Ovary (tissue), 10 donors: ENCODE data around the gene BIK. TPM values are rescaled to one million over a fixed set of nuclear protein-coding genes. Genes with fewer than 3 reads are reported as not detected.

ENCODE experiments used
- DNase-seq, 5 donors: peaks; one replicate each; pipeline ENCODE4 v3.0.0-alpha.2; 2019 to 2020
- H3K27ac ChIP-seq, 2 donors: fragments of 200-600 bp; one replicate each; pipeline versions ENCODE4 v1.5.1 to v1.8.0; 2019 to 2022
- H3K27me3 ChIP-seq: fragments of 200-600 bp; one replicate; pipeline ENCODE4 v1.8.0; 2022
- H3K36me3 ChIP-seq: fragments of 200-600 bp; sonication (generic); one replicate; pipeline ENCODE4 v1.5.1; 2019
- H3K4me1 ChIP-seq: one replicate; pipeline ENCODE4 v1.8.1; 2013; ENCODE audit warnings: mild to moderate bottlenecking, moderate library complexity; ENCODE audit not compliant: insufficient read depth
- H3K4me3 ChIP-seq: fragments of 200-600 bp; sonication (generic); one replicate; pipeline ENCODE4 v1.5.1; 2017
- H3K9me3 ChIP-seq, 2 donors: fragments of 200-600 bp in 1 of 2; sonication (generic) in 1 of 2; one replicate each; pipeline versions ENCODE4 v1.5.1 to v1.8.1; 2013 to 2019; ENCODE audit warnings: mild to moderate bottlenecking in 1 of 2, moderate library complexity in 1 of 2
- CTCF ChIP-seq, 3 donors: fragments of 450-650 bp in 2 of 3; fragments of 200-600 bp in 1 of 3; IDR thresholded peaks; one replicate each; pipeline versions ENCODE4 v1.5.1 to v1.8.0; 2016 to 2022; ENCODE audit warnings: antibody characterized with exemption in 3 of 3, mild to moderate bottlenecking in 1 of 3
- EP300 ChIP-seq: sonication (generic); formaldehyde crosslinking; IDR thresholded peaks from one replicate; pipeline ENCODE4 v1.6.1; 2017; ENCODE audit warnings: antibody characterized with exemption
- POLR2A ChIP-seq: fragments of 450-650 bp; IDR thresholded peaks from one replicate; pipeline ENCODE4 v1.6.1; 2017; ENCODE audit warnings: antibody characterized with exemption, mild to moderate bottlenecking, moderate library complexity
- WGBS, 3 donors: extraction: QIAGEN DNeasy Blood & Tissue Kit in 1 of 3; methylation state at CpG; one replicate each; pipeline versions ENCODE4 v1.1.5 to v1.1.7; 2013 to 2017; 5-methylcytosine and 5-hydroxymethylcytosine counted together
- intact Hi-C, 4 donors: fragments of 100-400 bp; cut with DNase I; formaldehyde crosslinking; loops; one replicate each; pipeline versions ENCODE4 v1.11.0 to v1.15.1; 2022 to 2023
- long read RNA-seq, 3 donors: library from polyadenylated mRNA in 2 of 3; unstranded in 2 of 3; transcript quantifications; one replicate each; pipeline ENCODE4 v2.0.0 and lab custom pipeline, GENCODE V29; 2021 to 2026
- polyA plus RNA-seq, 2 donors: library from polyadenylated mRNA; stranded (reverse); fragments of 200-250 nt in 1 of 2; fragments of 350-450 nt in 1 of 2; fragmentation: Illumina TruSeq in 1 of 2; extraction: RNeasy Lipid Tissue Mini Kit (QIAGEN cat#74804) in 1 of 2; gene quantifications; one replicate each; pipeline ENCODE4 v1.2.3, GENCODE V29; 2013 to 2014
- total RNA-seq, 7 donors: library from RNA; depleted of rRNA in 2 of 7; stranded (reverse); fragments of >200 nt in 2 of 7; fragmentation: NEBNext Ultra II Directional in 3 of 7; extraction: Animal tissue kit (Norgen Biotek cat#: 25700) in 3 of 7; gene quantifications; one replicate each; pipeline versions ENCODE4 v1.1.0 to v1.2.4, GENCODE V29; 2016 to 2023
- donor health status: DM: no; HTN: no; CAD: no; lungs with moderate emphysema.
- donor health status: DM: no; HTN: no; CAD: no.
- donor health status: Bipolar disorder and iron deficiency.
- donor health status: DM: yes; HTN: yes; CAD: no.
- donor health status: DM: no; HTN: no; CAD: no.
- donor health status: DM: yes; HTN: yes; CAD: no.

The BIK gene, protein sequence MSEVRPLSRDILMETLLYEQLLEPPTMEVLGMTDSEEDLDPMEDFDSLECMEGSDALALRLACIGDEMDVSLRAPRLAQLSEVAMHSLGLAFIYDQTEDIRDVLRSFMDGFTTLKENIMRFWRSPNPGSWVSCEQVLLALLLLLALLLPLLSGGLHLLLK
- 10 to 100 TPM in 1 of 7 donors, 1 to 10 TPM in 1, under 1 TPM in 2, not detected in 3; 0.31 to 15.2 (median 1.00) TPM for total RNA-seq
- polyA plus RNA-seq: under 1 TPM in 1 of 2 donors, not detected in 1; 0.34 TPM
- long read RNA-seq, donor 1: 0 reads
- long read RNA-seq, donor 2, partial matches to known transcripts: 0 of 3 reads
- long read RNA-seq, donor 2, other reads (novel, unspliced or antisense): 0 of 3 reads
- long read RNA-seq, donor 3: 0 reads

DNA sequence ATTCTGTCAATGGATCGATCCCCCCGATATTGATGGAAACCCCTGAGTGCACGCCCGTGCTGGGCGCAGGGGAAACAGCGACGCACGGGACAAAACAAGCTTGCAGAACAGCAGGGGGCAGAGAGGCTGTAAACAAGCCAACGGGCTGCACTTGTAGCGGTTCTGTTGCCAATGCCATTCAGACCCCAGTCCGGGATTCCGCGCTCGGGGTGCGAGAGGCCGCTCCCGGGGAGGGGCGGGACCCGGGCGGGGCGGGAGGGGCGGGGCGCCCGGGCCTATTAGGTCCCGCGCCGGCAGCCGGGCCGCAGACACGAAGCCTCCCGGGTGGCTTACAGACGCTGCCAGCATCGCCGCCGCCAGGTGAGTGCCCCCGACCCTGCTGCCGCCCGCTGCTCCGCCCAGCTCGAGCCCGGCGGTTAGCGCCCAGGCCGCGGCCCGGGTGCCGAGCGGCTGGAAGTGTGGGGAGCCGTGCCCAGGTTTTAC lies at the start of gene BIK:
TSS of gene BIK (plus strand) at position 307 of the 483 bp plus-strand sequence. CDS start 13,273 bp downstream, outside the sequence.
- TF ChIP-seq POLR2A: no peak
- no peak for TF ChIP-seq EP300
- no peak for TF ChIP-seq CTCF (IDR thresholded peaks at IDR 0.05)
- intact Hi-C loops: no loop called here
- no peaks in the 10 kb centered on the region for H3K36me3 ChIP-seq
- H3K9me3 ChIP-seq: no peaks in the 10 kb centered on the region
- H3K27me3 ChIP-seq: no peaks in the 10 kb centered on the region
- no peak within 1 kb of the TSS for H3K27ac ChIP-seq
- 0 to 1% (median 1%) methylated on average over 15 to 49 of the region's 49 CpGs for WGBS, 3 donors
- peak in 3 of 5 donors; percentile 31 to 42 (median 38) for DNase-seq
- H3K4me3 ChIP-seq: peak within 1 kb of the TSS; percentile 40
- H3K4me1 ChIP-seq: peaks cover 9% of the 10 kb centered on the region

DNA sequence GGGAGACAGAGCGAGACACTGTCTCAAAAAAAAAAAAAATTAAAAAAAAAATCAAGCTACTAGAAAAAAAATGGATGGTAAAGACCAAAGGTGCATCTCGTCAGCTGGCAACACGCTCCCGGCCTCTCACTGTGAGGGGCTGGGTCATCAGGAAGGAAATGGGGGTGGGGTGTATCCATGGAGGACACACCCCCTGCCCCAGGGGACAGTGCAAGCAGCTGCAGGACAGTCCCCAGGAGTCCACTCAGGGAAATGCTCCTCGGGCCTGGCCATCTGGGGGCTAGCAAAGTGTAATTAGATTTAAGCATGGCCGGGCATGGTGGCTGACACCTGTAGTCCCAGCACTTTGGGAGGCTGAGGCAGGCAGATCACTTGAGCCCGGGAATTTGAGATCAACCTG lies 44.4 kb upstream of the BIK start:
- Histone ChIP-seq H3K27me3 (no peaks in the 10 kb centered on the region), H3K4me1 (no peaks in the 10 kb centered on the region), H3K9me3 (no peaks in the 10 kb centered on the region), H3K36me3 (no peaks in the 10 kb centered on the region), H3K27ac (no peak overlapping the region), H3K4me3 (no peak overlapping the region)
- 78 to 91% (median 88%) methylated on average over 7 of the region's 7 CpGs for WGBS, 3 donors
- no peak for TF ChIP-seq POLR2A
- no peak for TF ChIP-seq CTCF (IDR thresholded peaks at IDR 0.05)
- no peak for TF ChIP-seq EP300
- intact Hi-C loops: no loop called here
- no peak for DNase-seq

DNA sequence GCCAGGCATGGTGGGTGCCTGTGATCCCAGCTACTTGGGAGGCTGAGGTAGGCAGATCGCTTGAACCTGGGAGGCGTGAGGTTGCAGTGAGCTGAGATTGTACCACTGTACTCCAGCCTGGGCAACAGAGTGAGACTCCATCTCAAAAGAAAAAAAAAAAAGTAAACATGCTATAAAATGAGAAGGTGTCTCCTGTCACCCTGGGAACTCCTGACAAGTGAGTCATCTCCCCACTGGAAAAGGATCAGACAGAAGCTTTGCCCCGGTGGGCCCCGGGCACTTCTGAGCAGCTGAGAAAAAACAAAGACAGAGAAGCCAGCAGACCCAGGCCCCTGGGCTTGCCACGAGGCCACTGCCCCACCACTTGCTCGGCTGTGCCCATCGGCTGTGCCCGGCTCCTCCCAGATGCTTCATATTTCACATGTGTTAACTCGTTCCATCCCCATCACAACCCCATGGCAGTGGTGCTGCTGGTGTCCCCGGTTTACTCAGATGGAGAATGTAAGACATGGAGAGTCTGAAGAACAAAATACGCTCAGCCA lies 43.6 kb upstream of the BIK start:
- H3K27me3 ChIP-seq: no peaks in the 10 kb centered on the region
- H3K4me1 ChIP-seq: no peaks in the 10 kb centered on the region
- no peak for DNase-seq
- intact Hi-C loops: no loop called here
- H3K36me3 ChIP-seq: no peaks in the 10 kb centered on the region
- no peak overlapping the region for H3K4me3 ChIP-seq
- no peaks in the 10 kb centered on the region for H3K9me3 ChIP-seq
- no peak for TF ChIP-seq POLR2A
- TF ChIP-seq CTCF (IDR thresholded peaks at IDR 0.05): no peak
- no peak overlapping the region for H3K27ac ChIP-seq
- WGBS, 3 donors: 75 to 83% (median 76%) methylated on average over 11 of the region's 11 CpGs

GRCh38 chr22:43077121-43077877 lies 33.3 kb upstream of the BIK start:
- TF ChIP-seq CTCF (IDR thresholded peaks at IDR 0.05) (no peak), EP300 (no peak), POLR2A (no peak)
- Histone ChIP-seq H3K27ac (no peak overlapping the region), H3K9me3 (no peaks in the 10 kb centered on the region), H3K27me3 (no peaks in the 10 kb centered on the region), H3K4me3 (no peak overlapping the region), H3K4me1 (no peaks in the 10 kb centered on the region), H3K36me3 (no peaks in the 10 kb centered on the region)
- intact Hi-C loops: no loop called here
- 77 to 79% (median 77%) methylated on average over 20 of the region's 20 CpGs for WGBS, 3 donors
- DNase-seq: no peak
